RWPE2 (cell line): ENCODE data around the gene ENTREP1.
"Not testable (repeated sequence)": the region's sequence is repeated elsewhere in the genome, so short reads cannot be mapped to it uniquely, and the experiment has no call there.

Source experiments
- ATAC-seq: fragments of 200-7000 bp; cut with Tn5 transposase; 3 replicates; pipeline ENCODE4 v1.9.1; 2021; ENCODE audit warnings: low read depth
- DNase-seq: peaks from one replicate; pipeline ENCODE4 v3.0.0-alpha.2; 2020; ENCODE audit warnings: low spot score
- H3K27ac ChIP-seq: fragments of 450-650 bp; 2 replicates; pipeline ENCODE4 v1.5.1; 2017; ENCODE audit warnings: mild to moderate bottlenecking; ENCODE audit not compliant: poor library complexity, severe bottlenecking
- H3K27me3 ChIP-seq: fragments of 250-450 bp; sonication (Bioruptor Pico); 2 replicates; pipeline ENCODE4 v1.5.1; 2021; ENCODE audit warnings: mild to moderate bottlenecking, moderate library complexity; ENCODE audit not compliant: insufficient read depth, poor library complexity, severe bottlenecking
- H3K36me3 ChIP-seq: fragments of 250-450 bp; sonication (Bioruptor Pico); 2 replicates; pipeline ENCODE4 v1.5.1; 2020; ENCODE audit warnings: low read depth, mild to moderate bottlenecking, moderate library complexity
- H3K4me1 ChIP-seq: fragments of 250-450 bp; sonication (Bioruptor Pico); 2 replicates; pipeline ENCODE4 v1.5.1; 2021; ENCODE audit warnings: mild to moderate bottlenecking, moderate library complexity; ENCODE audit not compliant: insufficient read depth, poor library complexity, severe bottlenecking
- H3K4me3 ChIP-seq: fragments of 250-450 bp; sonication (Bioruptor Pico); 2 replicates; pipeline ENCODE4 v1.5.1; 2021; ENCODE audit warnings: mild to moderate bottlenecking, moderate library complexity; ENCODE audit not compliant: severe bottlenecking
- H3K9me3 ChIP-seq: fragments of 250-450 bp; sonication (Bioruptor Pico); 2 replicates; pipeline ENCODE4 v1.5.1; 2021; ENCODE audit warnings: mild to moderate bottlenecking, moderate library complexity; ENCODE audit not compliant: severe bottlenecking
- CTCF ChIP-seq: fragments of 450-650 bp; IDR thresholded peaks from one replicate; pipeline ENCODE4 v1.5.1; 2017; ENCODE audit warnings: mild to moderate bottlenecking, moderate library complexity; ENCODE audit not compliant: poor library complexity, severe bottlenecking

Gene ENTREP1

GRCh38 chr9:69396759-69397158 is 71.7 kb downstream of the ENTREP1 start:
- Histone ChIP-seq H3K27ac (no peak overlapping the region), H3K4me3 (no peak overlapping the region), H3K27me3 (no peaks in the 10 kb centered on the region), H3K36me3 (no peaks in the 10 kb centered on the region), H3K4me1 (no peaks in the 10 kb centered on the region), H3K9me3 (no peaks in the 10 kb centered on the region)
- DNase-seq (no peak), ATAC-seq (no peak)
- TF ChIP-seq CTCF = no peak

GRCh38 chr9:69397384-69398214 is 72.6 kb downstream of the ENTREP1 start:
- H3K4me1 ChIP-seq = no peaks in the 10 kb centered on the region
- no peak for ATAC-seq
- no peak overlapping the region for H3K27ac ChIP-seq
- TF ChIP-seq CTCF = no peak
- no peak for DNase-seq
- no peaks in the 10 kb centered on the region for H3K36me3 ChIP-seq
- no peak overlapping the region for H3K4me3 ChIP-seq
- no peaks in the 10 kb centered on the region for H3K27me3 ChIP-seq
- no peaks in the 10 kb centered on the region for H3K9me3 ChIP-seq

GRCh38 chr9:69400470-69400869 is 75.5 kb downstream of the ENTREP1 start:
- ATAC-seq = no peak

GRCh38 chr9:69409936-69410335 is 84.9 kb downstream of the ENTREP1 start:
- not testable (repeated sequence) for H3K4me3 ChIP-seq, H3K9me3 ChIP-seq, H3K27me3 ChIP-seq, H3K4me1 ChIP-seq, H3K36me3 ChIP-seq, H3K27ac ChIP-seq, ATAC-seq, DNase-seq

More at GRCh38 chr9:69400470-69400869, 75.5 kb downstream of the ENTREP1 start:
- Histone ChIP-seq H3K27me3 (no peaks in the 10 kb centered on the region), H3K27ac (no peak overlapping the region), H3K9me3 (no peaks in the 10 kb centered on the region), H3K4me1 (no peaks in the 10 kb centered on the region), H3K4me3 (no peak overlapping the region), H3K36me3 (no peaks in the 10 kb centered on the region)
- TF ChIP-seq CTCF = no peak
- no peak for DNase-seq

- Histone ChIP-seq H3K4me3 (no peak overlapping the region), H3K27me3 (no peaks in the 10 kb centered on the region), H3K9me3 (no peaks in the 10 kb centered on the region), H3K4me1 (no peaks in the 10 kb centered on the region), H3K36me3 (no peaks in the 10 kb centered on the region), H3K27ac (no peak overlapping the region)
- DNase-seq (no peak), ATAC-seq (no peak)
- TF ChIP-seq CTCF = no peak
Measured at GRCh38 chr9:69411246-69411645, 86.2 kb downstream of the ENTREP1 start.
